Measurements from ENCODE around the gene DUS1L.
A peak's percentile ranks its signal among the peaks of the same experiment; 100 is the strongest.

DUS1L gene

DNA sequence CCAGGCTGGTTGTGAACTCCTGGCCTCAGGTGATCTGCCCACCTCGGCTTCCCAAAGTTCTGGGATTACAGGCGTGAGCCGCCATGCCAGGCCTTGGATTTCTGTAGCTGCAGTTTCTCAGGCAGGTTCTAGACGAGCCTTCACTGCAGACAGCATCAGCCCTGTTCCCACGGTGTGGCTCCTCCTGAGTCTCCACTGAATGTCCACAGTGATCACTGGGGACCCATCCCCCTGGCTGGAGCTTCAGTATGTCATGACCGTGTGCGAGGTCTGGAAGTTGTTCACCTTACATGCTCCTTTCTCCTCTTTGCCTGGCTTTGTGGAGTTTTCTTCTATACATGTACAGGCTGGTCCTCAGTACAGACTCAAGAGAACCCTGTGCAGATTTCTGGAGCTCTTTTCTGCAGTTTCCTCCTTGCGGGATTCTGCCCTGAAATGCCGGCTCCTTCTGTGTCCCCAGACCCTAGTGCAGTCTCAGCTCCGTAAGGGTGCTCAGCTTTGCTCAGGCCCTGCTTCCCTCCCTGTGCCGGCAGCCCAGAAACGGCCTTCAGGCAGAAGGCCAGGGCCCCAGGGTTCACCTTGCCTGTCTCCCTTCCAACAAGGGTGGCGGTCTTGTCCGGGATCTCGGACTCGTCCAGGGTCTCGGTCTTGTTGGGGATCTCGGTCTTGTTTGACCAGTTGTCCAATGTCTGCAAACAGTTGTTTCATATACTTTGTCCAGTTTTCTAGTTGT is 46.7 kb upstream of the DUS1L start:
- DNase-seq (ENCODE audit: low read depth), result no peak
- no peak overlapping the region for H3K4me3 ChIP-seq (ENCODE audit: low read depth, low read length)
- TF ChIP-seq, protein P1, sequence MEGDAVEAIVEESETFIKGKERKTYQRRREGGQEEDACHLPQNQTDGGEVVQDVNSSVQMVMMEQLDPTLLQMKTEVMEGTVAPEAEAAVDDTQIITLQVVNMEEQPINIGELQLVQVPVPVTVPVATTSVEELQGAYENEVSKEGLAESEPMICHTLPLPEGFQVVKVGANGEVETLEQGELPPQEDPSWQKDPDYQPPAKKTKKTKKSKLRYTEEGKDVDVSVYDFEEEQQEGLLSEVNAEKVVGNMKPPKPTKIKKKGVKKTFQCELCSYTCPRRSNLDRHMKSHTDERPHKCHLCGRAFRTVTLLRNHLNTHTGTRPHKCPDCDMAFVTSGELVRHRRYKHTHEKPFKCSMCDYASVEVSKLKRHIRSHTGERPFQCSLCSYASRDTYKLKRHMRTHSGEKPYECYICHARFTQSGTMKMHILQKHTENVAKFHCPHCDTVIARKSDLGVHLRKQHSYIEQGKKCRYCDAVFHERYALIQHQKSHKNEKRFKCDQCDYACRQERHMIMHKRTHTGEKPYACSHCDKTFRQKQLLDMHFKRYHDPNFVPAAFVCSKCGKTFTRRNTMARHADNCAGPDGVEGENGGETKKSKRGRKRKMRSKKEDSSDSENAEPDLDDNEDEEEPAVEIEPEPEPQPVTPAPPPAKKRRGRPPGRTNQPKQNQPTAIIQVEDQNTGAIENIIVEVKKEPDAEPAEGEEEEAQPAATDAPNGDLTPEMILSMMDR (conservative IDR thresholded peaks at IDR 0.05; ENCODE audit: low read depth, low read length), result no peak

DNA sequence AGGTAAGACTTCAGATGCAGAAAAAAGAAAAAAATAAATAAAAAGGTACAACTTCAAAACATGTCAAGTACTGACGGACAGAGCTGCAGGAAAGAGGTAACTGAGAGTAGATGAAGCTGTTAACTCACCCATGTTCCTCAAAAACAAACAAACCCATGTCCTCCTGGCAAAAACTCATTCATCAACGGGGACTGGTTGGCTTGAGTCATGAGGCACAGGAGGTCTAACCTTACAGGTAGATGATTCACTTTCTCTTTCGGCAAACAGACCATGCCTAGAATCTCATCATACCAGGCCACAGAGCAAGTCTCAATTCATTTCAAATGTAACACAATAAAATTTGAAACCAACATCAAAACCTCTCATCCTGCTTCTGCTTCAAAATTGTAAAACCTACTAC is 44.7 kb upstream of the DUS1L start:
- no peak for DNase-seq (ENCODE audit: low read depth)
- TF ChIP-seq, protein P1 (conservative IDR thresholded peaks at IDR 0.05; ENCODE audit: low read depth, low read length), result no peak

DNA sequence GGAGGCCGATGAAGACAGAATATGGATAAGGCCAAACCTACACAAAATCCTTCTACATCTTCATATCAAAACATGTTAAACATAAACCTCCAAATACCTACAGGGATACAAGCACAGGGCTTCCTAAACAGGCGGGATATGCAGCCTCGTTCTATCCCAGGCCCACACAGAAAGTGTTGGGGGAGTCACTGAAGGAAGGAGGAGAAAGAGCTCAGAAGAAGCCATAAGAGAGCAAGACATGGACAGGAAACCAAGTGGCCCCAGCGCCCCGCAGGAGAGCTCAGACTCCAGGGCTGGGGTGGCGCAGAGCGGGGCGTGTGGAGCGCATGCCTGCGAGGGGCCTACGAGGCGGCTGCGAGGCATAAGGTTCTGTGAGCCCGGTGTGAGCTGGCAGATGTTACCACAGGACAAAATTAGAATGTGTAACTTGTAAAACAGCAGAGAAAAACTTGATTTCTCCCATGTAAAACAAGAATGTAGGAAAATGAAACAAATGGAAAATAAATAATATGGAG is 43.4 kb upstream of the DUS1L start:
- TF ChIP-seq, protein P1 (conservative IDR thresholded peaks at IDR 0.05; ENCODE audit: low read depth, low read length), result no peak
- no peak for DNase-seq (ENCODE audit: low read depth)
- H3K4me3 ChIP-seq (ENCODE audit: low read depth, low read length), result no peak overlapping the region

More for the DNA sequence above, 44.7 kb upstream of the DUS1L start:
- H3K4me3 ChIP-seq (ENCODE audit: low read depth, low read length), result no peak overlapping the region

DNA sequence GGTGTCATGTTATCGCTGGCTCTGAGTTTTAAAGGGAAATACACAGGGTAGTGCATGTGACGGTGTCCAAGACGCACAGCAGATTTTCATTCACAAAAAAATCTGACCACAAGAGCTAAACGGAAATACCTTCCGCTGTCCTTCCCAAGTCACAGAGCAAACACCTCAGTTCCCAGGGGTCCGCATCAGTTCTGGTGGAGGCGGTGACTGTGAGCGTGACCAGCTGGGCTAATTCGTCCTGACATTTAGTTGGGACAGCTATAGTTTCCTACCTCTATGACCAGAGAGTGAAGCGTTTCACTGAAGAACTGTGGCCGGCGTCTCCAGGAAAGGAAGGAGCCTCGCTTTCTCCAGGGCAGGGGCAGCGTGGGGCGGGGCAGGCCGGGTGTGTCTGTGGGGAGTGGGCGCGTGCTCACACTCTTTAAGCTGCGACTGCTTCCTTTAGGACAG is 42.9 kb upstream of the DUS1L start:
- peak; percentile 52 for DNase-seq (ENCODE audit: low read depth)
- H3K4me3 ChIP-seq (ENCODE audit: low read depth, low read length), result no peak overlapping the region
- TF ChIP-seq, protein P1 (conservative IDR thresholded peaks at IDR 0.05; ENCODE audit: low read depth, low read length), result no peak

DNA sequence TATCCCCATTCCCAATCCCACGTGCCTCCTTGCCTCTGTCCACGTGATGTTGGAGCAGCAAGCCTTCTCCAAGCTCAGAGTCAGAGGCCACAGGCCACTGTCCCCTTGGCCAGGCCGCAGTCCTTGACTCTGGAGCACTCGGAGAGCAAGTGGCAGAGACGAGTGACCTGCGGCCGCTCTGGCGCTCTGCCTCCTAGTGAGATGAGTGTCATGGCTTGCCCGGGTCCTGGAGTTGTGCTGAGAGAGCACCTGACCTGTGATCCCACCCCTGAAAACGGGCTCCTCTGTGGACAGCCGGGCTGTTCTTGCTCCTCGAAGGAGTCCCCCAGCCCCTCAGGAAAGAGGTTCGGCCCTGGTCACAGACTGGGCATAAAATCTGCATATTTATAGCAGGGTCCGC is 42.4 kb upstream of the DUS1L start:
- no peak for DNase-seq (ENCODE audit: low read depth)
- H3K4me3 ChIP-seq (ENCODE audit: low read depth, low read length), result no peak overlapping the region
- TF ChIP-seq, protein P1 (conservative IDR thresholded peaks at IDR 0.05; ENCODE audit: low read depth, low read length), result no peak

DNA sequence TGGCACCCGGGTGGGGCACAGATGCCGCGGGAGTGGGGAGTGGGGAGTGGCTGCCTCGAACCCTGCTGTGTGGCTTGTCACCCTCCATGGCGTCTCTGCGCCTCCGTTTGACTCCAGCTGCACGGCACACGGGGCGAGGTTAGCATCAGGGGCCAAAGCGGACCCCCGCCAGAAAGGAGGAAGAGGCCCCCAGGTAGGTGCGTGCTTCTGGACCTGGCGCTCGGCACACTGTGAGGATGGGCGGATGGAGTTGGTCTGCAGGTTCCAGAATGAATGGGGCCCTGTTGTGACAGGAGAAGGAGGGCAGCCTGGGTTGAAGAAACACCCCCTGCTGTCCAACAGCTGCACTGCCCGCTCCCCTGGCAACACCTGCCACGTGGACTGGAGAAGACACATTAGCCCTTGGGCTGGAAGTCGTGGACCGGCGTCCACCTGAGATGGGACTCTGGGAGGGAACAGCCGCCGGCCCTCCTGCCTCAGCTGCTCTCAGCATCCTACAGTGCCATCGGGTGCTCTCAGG is 41.8 kb upstream of the DUS1L start:
- DNase-seq (ENCODE audit: low read depth), result peak; percentile 8
- no peak overlapping the region for H3K4me3 ChIP-seq (ENCODE audit: low read depth, low read length)
- TF ChIP-seq, protein P1 (conservative IDR thresholded peaks at IDR 0.05; ENCODE audit: low read depth, low read length), result peak; percentile 35

Measured in choroid plexus epithelial cell (primary cell).